Measurements from ENCODE around the gene SHC4.
A peak's percentile ranks its signal among the peaks of the same experiment; 100 is the strongest.

DNA sequence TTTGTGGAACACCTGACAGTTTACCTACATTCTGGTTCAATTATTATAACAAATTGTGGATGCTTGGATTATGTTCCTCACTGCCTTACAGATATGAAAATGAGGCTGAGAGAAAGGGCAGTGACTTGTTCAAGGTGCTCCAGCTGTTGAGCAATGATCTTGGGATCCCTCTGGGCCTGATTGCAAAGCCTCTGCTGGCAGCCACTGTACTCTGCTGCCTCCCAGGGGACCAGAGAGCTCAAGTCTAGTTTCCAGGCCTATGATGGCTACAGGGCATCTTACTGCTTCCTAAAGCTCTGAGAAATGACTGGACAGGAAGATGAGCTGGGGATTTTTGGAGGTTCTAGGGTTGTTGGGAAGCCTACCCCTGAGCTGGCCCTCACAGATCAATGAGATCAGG, 2.3 kb upstream of the SHC4 start:
- TF ChIP-seq, protein P1, sequence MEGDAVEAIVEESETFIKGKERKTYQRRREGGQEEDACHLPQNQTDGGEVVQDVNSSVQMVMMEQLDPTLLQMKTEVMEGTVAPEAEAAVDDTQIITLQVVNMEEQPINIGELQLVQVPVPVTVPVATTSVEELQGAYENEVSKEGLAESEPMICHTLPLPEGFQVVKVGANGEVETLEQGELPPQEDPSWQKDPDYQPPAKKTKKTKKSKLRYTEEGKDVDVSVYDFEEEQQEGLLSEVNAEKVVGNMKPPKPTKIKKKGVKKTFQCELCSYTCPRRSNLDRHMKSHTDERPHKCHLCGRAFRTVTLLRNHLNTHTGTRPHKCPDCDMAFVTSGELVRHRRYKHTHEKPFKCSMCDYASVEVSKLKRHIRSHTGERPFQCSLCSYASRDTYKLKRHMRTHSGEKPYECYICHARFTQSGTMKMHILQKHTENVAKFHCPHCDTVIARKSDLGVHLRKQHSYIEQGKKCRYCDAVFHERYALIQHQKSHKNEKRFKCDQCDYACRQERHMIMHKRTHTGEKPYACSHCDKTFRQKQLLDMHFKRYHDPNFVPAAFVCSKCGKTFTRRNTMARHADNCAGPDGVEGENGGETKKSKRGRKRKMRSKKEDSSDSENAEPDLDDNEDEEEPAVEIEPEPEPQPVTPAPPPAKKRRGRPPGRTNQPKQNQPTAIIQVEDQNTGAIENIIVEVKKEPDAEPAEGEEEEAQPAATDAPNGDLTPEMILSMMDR (IDR thresholded peaks at IDR 0.05) = peak; percentile 19
- no peak for TF ChIP-seq EZH2 (IDR thresholded peaks at IDR 0.05)
